Camera-type eye (tissue), 1 donor: ENCODE data around the gene NAPSA. TPM values are rescaled to one million over a fixed set of nuclear protein-coding genes. Genes with fewer than 3 reads are reported as not detected.

Experiments used
- total RNA-seq: library from RNA; depleted of rRNA; stranded (reverse); fragments of >200 nt; gene quantifications from one replicate; pipeline ENCODE4 v1.2.3, GENCODE V29; 2014

Gene NAPSA
- total RNA-seq: 0.44 TPM

DNA sequence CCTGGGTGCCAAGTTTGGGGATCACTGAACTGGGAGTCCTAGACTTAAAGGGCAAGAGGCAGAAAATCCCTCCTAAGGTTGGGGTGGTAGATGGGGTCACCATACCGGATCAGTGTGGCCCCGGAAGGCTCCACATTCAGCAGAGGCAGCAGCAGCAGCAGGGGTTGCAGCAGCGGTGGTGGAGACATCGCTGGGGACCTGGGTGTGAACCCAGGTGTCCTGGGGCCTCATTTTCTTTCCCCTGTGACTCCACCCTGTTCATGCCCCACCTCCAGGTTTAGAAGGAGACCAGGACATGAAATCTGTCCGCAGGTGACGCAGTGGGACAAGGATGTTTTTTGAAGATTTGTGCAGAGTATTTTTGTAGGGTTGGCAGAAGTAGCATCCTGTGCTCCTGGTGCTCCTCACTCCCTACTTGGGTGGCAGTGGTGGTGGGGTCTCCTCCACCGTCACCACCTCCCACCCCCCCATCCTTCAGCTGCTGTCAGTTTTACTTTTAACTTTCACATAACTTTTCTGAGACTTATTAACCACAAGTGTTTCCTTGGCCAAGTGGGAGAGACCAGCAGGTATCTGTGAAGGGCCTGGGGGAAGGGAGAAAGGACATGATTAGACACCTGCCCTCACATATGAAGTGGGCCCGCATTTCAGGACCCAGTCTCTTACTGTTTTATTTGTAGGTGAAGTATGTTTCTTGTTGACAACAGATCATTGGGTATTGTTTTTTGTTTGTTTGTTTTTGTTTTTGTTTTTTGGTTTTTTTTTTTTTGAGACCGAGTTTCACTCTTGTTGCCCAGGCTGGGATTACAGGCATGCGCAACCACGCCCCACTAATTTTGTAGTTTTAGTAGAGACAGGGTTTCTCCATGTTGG lies at the start of gene NAPSA:
NAPSA (minus strand) TSS at position 206 of the 873 bp plus-strand sequence; CDS start at position 188, 18 bp downstream.

DNA sequence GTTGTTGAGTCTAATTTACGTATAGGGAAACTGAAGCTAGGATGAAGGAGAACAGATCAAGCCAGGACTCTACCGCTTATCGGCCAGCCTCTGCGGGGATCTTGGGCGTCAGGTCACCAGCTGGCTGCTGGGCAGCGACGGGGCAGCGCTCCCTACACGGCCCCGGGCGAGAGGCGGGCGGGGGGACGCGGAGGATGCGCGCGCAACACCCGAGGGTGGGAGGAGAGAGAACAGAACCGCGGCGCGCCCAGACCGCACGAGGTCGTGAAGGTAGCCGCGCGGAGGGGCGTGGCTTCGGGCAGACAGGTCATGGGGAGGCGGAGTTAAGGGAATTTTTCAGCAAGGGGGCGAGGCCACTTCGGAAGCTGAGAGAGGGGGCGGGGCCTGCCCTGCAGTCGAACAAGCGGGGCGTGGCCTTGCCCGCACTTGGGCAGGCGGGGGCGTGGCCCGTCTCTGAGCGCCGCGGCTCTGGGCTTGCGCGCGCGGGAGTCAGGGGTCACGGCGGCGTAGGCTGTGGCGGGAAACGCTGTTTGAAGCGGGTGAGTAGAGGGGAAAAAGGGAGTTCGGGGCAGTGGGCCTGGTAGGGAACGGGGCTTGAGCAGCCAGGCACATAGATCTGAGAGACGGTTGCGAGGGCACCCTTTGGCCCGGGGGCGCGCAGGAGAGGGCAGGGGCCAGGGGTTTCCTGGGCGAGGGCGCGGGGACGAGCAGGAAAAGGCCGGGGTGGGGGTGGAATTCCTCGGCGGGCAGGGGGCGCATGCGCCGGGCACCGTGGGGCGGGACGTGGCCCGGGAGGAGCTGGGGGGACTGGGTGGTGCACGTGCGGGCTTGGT lies 18.6 kb upstream of the NAPSA start, which contains the start of gene POLD1:
POLD1 (plus strand) TSS at position 496 of the 833 bp plus-strand sequence. CDS start 14,505 bp downstream, outside the sequence.

DNA sequence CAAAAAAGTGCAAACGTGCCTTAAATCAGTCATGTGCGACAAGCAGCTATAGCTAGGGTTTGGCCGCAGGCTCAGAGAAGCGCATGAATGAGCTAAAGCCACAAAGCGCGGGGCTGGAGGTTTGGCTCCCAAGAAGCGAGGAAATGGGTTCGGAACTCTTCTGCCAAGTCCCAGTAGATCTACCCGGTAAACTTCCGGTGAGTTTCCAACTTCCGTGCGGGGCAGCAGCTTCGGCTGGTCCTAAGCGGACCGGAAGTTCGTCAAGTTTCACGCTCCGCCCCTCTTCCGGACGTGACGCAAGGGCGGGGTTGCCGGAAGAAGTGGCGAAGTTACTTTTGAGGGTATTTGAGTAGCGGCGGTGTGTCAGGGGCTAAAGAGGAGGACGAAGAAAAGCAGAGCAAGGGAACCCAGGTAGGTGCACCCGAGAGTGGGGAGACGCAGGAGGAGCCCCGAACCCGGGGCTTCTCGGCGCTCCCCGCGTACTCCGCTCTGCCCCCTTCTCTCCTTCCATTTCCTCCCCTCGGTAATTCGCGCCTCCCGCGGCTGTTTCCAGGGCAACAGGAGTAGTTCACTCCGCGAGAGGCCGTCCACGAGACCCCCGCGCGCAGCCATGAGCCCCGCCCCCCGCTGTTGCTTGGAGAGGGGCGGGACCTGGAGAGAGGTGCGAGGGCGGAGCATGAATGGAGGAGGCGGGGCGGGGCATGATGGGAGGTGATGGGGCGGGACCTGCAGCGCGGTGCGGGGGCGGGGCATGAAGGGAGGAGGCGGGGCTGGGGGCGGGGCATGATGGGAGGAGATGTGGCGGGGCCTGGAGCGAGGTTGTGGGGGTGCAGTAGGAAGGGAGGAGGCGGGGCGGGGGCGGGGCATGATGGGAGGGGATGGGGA lies 11.0 kb upstream of the NAPSA start, which contains the start of gene NR1H2:
NR1H2 (plus strand) TSS at position 292 of the 885 bp plus-strand sequence. CDS start 1,149 bp downstream, outside the sequence.

DNA sequence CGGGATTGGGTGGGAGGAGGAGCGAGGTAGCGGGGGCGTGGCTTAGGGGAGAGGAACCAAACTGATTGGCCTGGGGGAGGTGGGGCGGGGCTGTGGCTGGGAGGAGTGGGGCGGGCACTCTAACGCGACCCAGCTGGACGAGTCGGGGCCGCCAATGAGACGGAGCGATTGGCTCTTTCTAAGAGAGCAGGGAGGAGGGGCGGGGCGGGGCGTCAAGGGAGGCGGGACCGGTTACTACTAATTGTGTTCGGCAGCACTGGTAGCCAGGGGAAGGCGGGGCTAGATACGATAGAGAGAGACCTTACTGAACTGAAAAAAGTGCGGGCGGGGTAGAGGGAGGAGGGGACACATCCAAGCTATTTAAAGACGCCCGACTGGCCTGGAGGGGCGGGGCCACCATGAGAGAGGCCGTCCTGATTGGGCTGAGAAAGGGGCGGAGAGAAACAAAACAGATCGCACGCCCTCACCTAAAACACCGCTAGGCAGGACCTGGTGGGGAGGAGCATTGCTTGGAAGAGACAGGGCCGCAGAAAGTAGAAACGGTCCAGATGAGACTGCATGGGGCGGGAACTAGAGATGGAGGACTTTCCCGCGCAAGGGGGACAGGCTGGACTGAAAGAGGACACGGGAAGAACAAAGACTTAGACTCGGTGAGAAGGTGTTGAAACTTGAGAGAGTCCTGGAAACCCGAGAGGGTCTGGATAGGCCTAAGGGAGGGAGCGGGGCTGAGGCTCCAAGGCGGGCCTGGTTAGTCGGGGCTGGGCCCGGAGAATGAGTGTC lies 36.1 kb downstream of the NAPSA start, which contains the start of gene KCNC3:
KCNC3 (minus strand) TSS at position 232 of the 780 bp plus-strand sequence. CDS start 295 bp downstream, outside the sequence.

Other genes starting within 250 kb of the NAPSA start
- gene IZUMO2, start 202.4 kb downstream of the NAPSA start, total RNA-seq: not detected
- gene MYH14, start 162.0 kb downstream of the NAPSA start, total RNA-seq: 29.9 TPM
- 4.7 TPM for gene KCNC3, start 36.3 kb downstream of the NAPSA start, total RNA-seq
- gene NR1H2, start 10.8 kb upstream of the NAPSA start, total RNA-seq: 31.7 TPM
- gene POLD1, start 18.7 kb upstream of the NAPSA start, total RNA-seq: 24.5 TPM
- gene SPIB, start 53.3 kb upstream of the NAPSA start, total RNA-seq: 0.33 TPM
- gene MYBPC2, start 67.3 kb upstream of the NAPSA start, total RNA-seq: 1.2 TPM
- 88.8 TPM for gene EMC10, start 110.9 kb upstream of the NAPSA start, total RNA-seq
- 0.55 TPM for gene GARIN5A, start 111.2 kb upstream of the NAPSA start, total RNA-seq
- gene JOSD2, start 145.6 kb upstream of the NAPSA start, total RNA-seq: 8.0 TPM
- gene ASPDH, start 148.3 kb upstream of the NAPSA start, total RNA-seq: not detected
- gene LRRC4B, start 202.8 kb upstream of the NAPSA start, total RNA-seq: 38.4 TPM